Activated CD4-positive, alpha-beta T cell treated with anti-CD3 and anti-CD28 coated beads, Interleukin-2, Interleukin-4, amounts not matched to agents 100 ng/mL and 50 ng/mL, durations not matched to agents 16 hours and 8 hours (primary cell): ENCODE results near the gene FOXN3.
A peak's percentile ranks its signal among the peaks of the same experiment; 100 is the strongest.

Experiments
- DNase-seq: peaks from one replicate; pipeline ENCODE4 v3.0.0-alpha.2; 2020; ENCODE audit warnings: low spot score

The FOXN3 gene

GRCh38 chr14:89417091-89417464, at the start of gene FOXN3:
Gene FOXN3, minus strand, starts transcription at chr14:89417233. Its CDS starts 4,757 bp downstream, at chr14:89412476.
- peak; percentile 89 for DNase-seq

GRCh38 chr14:89466484-89466883, 49.5 kb upstream of the FOXN3 start:
- peak; percentile 44 for DNase-seq

- no peak for DNase-seq
Measured at GRCh38 chr14:89465876-89466275, 48.8 kb upstream of the FOXN3 start.

- no peak for DNase-seq
Measured at GRCh38 chr14:89461256-89461655, 44.2 kb upstream of the FOXN3 start.

- DNase-seq, result no peak
Measured at GRCh38 chr14:89458713-89459420, 41.8 kb upstream of the FOXN3 start.

GRCh38 chr14:89457007-89457406, 40.0 kb upstream of the FOXN3 start:
- DNase-seq, result no peak

- DNase-seq, result no peak
Measured at GRCh38 chr14:89455412-89455811, 38.4 kb upstream of the FOXN3 start.

GRCh38 chr14:89454996-89455395, 38.0 kb upstream of the FOXN3 start:
- DNase-seq, result no peak

GRCh38 chr14:89452281-89452680, 35.2 kb upstream of the FOXN3 start:
- DNase-seq, result no peak

- no peak for DNase-seq
Measured at GRCh38 chr14:89451229-89451628, 34.2 kb upstream of the FOXN3 start.

- no peak for DNase-seq
Measured at GRCh38 chr14:89447182-89447944, 30.3 kb upstream of the FOXN3 start.

- DNase-seq, result peak; percentile 55
Measured at GRCh38 chr14:89445273-89445973, 28.4 kb upstream of the FOXN3 start.

- DNase-seq, result no peak
Measured at GRCh38 chr14:89444516-89445125, 27.6 kb upstream of the FOXN3 start.

GRCh38 chr14:89444044-89444443, 27.0 kb upstream of the FOXN3 start:
- no peak for DNase-seq

- no peak for DNase-seq
Measured at GRCh38 chr14:89443042-89443629, 26.1 kb upstream of the FOXN3 start.

GRCh38 chr14:89442280-89442679, 25.2 kb upstream of the FOXN3 start:
- DNase-seq, result no peak

- no peak for DNase-seq
Measured at GRCh38 chr14:89440986-89441909, 24.2 kb upstream of the FOXN3 start.

- no peak for DNase-seq
Measured at GRCh38 chr14:89435892-89436656, 19.0 kb upstream of the FOXN3 start.

GRCh38 chr14:89435492-89435891, 18.5 kb upstream of the FOXN3 start:
- no peak for DNase-seq

- DNase-seq, result no peak
Measured at GRCh38 chr14:89432226-89432625, 15.2 kb upstream of the FOXN3 start.
